NCI-H1048 (cell line): ENCODE results near the gene TSPEAR.
"Not testable (repeated sequence)": the region's sequence is repeated elsewhere in the genome, so short reads cannot be mapped to it uniquely, and the experiment has no call there.

Source experiments
- DNase-seq: peaks from one replicate; lab custom pipeline; 2025; lab: John Stamatoyannopoulos, UW

The TSPEAR gene

GRCh38 chr21:44650973-44651675 is 60.2 kb downstream of the TSPEAR start:
- no peak for DNase-seq

- DNase-seq = no peak
Observed at GRCh38 chr21:44650265-44650972, 61.0 kb downstream of the TSPEAR start.

- no peak for DNase-seq
Observed at GRCh38 chr21:44649521-44650100, 61.8 kb downstream of the TSPEAR start.

GRCh38 chr21:44648557-44649311 is 62.6 kb downstream of the TSPEAR start:
- no peak for DNase-seq

- no peak for DNase-seq
Observed at GRCh38 chr21:44647222-44647552, 64.2 kb downstream of the TSPEAR start.

- DNase-seq = not testable (repeated sequence)
Observed at GRCh38 chr21:44646366-44647221, 64.8 kb downstream of the TSPEAR start, which contains the start of gene KRTAP10-11. Gene KRTAP10-11, plus strand, starts transcription at chr21:44646414. Its CDS starts 45 bp downstream, at chr21:44646459.

GRCh38 chr21:44644878-44645277 is 66.5 kb downstream of the TSPEAR start:
- DNase-seq = no peak

GRCh38 chr21:44643741-44644310 is 67.5 kb downstream of the TSPEAR start:
- DNase-seq = no peak

GRCh38 chr21:44640761-44641160 is 70.6 kb downstream of the TSPEAR start:
- no peak for DNase-seq

- DNase-seq = no peak
Observed at GRCh38 chr21:44639331-44639655, 72.1 kb downstream of the TSPEAR start.

- not testable (repeated sequence) for DNase-seq
Observed at GRCh38 chr21:44638506-44639330, 72.7 kb downstream of the TSPEAR start.

- DNase-seq = not testable (repeated sequence)
Observed at GRCh38 chr21:44637851-44638348, 73.5 kb downstream of the TSPEAR start.

- DNase-seq = no peak
Observed at GRCh38 chr21:44637018-44637850, 74.1 kb downstream of the TSPEAR start, which contains the start of gene KRTAP10-10. Gene KRTAP10-10, plus strand, starts transcription at chr21:44637356. Its CDS starts 62 bp downstream, at chr21:44637418.

- no peak for DNase-seq
Observed at GRCh38 chr21:44636209-44637017, 75.0 kb downstream of the TSPEAR start.

- DNase-seq = no peak
Observed at GRCh38 chr21:44632067-44632466, 79.3 kb downstream of the TSPEAR start.

- no peak for DNase-seq
Observed at GRCh38 chr21:44630440-44630839, 80.9 kb downstream of the TSPEAR start.

GRCh38 chr21:44628707-44629391 is 82.5 kb downstream of the TSPEAR start:
- DNase-seq = no peak

- DNase-seq = not testable (repeated sequence)
Observed at GRCh38 chr21:44627831-44628233, 83.5 kb downstream of the TSPEAR start.
